AG09309 (cell line): Measurements from ENCODE around the gene TXNDC11.
A peak's percentile ranks its signal among the peaks of the same experiment; 100 is the strongest.

ENCODE experiments used
- DNase-seq: peaks from one replicate; pipeline ENCODE4 v3.0.0-alpha.2; 2010; ENCODE audit warnings: low read depth
- H3K4me3 ChIP-seq: 2 replicates; pipeline ENCODE4 v1.5.1; 2011; ENCODE audit warnings: mild to moderate bottlenecking, low read depth, low read length, moderate library complexity; ENCODE audit not compliant: control insufficient read depth
- CTCF ChIP-seq: IDR thresholded peaks from 2 replicates; pipeline ENCODE4 v1.5.1; 2011; ENCODE audit warnings: mild to moderate bottlenecking, low read depth, low read length, inconsistent platforms; ENCODE audit not compliant: insufficient read depth, control insufficient read depth; ENCODE audit errors: missing control alignments

The TXNDC11 gene

DNA sequence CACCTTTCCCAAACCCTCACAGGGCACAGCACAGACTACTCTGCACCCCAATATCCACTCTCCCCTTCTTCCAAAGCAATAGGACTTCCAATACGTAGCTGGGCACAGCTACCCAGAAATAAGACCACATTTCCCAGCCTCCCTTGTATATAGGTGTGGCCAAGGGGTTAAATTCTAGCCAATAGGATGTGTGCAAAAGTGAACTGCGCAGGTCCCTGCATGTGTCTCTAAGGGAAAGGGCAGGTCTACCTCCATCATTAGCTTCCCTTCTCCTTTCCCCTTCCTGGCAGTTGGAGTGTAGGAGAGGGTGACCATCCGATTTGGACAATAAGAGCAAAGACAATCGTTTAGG is 99.9 kb downstream of the TXNDC11 start:
- no peak for TF ChIP-seq CTCF
- DNase-seq, result no peak
- H3K4me3 ChIP-seq, result no peak overlapping the region

DNA sequence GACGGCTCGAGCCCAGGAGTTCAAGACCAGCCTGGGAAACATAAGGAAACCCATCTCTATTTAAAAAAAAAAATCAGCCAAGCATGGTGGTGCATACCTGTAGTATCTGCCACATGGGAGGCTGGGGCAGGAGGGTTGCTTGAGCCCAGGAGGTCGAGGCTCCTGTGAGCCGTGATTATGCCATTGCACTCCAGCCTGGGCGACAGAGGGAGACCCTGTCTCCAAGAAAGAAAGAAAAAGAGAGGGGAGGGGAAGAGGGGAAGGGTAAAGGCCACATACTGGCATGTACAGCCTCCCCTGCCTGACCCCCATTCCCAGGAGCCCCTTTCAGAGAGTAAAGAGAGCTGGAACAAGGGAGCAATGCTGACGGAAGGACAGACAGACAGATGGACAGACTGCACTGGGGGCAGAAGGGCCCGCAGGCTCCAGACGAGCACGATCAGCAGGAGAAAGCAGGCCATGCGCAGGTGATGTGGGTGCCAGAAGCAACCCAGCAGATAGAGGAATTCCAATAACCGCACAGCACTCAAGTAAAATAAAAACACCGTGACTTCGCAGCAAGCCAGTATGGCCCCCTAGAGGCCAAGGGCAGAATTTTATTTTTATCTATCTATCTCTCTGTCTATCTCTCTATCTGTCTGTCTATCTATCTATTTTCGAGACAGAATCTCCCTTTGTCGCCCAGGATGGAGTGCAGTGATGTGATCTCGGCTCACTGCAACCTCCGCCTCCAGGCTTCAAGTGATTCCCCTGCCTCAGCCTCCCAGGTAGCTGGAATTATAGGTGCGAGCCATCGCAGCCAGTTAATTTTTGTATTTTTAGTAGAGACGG is 101.5 kb downstream of the TXNDC11 start:
- no peak overlapping the region for H3K4me3 ChIP-seq
- TF ChIP-seq CTCF, result peak; percentile 78
- DNase-seq, result peak; percentile 49

DNA sequence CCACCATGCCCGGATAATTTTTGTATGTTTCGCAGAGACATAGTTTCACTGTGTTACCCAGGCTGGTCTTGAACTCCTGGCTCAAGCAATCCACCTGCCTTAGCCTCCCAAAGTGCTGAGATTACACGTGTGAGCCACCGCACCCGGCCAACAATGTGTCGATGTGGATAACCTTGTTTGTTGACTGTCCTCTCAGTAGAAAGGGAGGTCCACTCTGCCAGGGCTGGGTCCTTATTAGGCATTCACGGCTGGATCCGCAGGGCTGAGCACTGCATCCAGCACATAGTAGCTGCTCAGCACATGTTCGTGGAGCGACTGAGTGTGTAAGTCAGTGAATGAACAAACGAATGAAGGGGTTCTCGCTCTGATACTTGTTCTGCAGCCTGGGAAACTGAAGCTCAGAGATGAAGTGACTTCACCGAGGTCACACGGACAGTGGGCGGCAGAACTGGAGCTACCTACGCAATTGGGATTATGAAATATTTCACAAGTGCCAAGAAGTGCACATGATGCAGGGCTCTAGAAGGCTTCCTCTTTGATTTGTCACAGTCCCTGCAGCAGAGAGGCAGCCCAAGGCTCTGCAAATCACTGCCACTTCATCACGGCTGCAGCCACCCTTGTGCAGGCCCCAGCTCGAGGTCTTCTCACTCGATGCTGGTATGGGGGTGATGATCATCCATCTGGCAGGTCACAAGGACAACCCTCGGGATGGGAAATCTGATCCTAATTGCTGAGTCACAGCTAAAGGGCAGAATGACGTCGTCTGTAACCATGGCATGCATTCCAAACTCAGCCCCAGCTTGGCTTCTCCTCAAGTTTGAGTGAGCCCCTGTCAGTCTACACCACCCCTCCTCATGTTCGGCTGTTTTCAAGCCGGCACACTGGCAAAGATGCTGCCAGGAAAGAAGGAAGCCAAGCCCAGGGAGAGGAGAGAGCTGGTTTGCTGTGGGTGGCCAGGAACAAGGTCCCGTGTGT is 102.4 kb downstream of the TXNDC11 start:
- peak; percentile 97 for DNase-seq
- H3K4me3 ChIP-seq, result no peak overlapping the region
- TF ChIP-seq CTCF, result no peak

DNA sequence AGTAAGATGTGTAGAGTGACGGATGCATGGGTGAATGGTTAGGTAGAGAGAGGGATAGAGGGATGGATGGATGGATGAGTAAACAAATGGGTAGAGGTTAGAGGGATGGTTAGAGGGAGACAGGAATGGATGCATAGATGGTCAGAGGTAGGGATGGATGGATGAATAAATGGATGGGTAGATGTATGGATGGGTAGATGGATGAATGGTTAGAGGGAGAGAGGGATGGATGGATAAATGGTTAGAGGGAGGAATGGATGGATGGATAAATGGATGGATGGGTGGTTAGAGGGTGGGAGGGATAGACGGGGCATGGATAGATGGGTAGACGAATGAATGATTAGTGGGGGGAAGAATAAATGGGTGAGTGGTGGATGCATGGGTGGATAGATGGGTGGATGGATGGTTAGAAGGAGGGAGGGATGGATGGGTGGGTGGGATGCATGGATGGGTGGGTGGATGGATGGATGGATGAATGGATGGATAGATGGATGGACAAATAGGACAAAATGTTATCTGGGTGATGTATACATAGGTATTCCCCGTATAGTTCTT is 103.6 kb downstream of the TXNDC11 start:
- H3K4me3 ChIP-seq, result no peak overlapping the region
- no peak for TF ChIP-seq CTCF
- no peak for DNase-seq

- H3K4me3 ChIP-seq, result no peak overlapping the region
- TF ChIP-seq CTCF, result no peak
- DNase-seq, result no peak
These were observed 104.5 kb downstream of the TXNDC11 start for GRCh38 chr16:11638140-11638539.

GRCh38 chr16:11637320-11637719 is 105.3 kb downstream of the TXNDC11 start:
- no peak for DNase-seq
- no peak overlapping the region for H3K4me3 ChIP-seq
- TF ChIP-seq CTCF, result no peak
